HG03457 (cell line): Measurements from ENCODE around the gene APBA2.
"Not testable (repeated sequence)": the region's sequence is repeated elsewhere in the genome, so short reads cannot be mapped to it uniquely, and the experiment has no call there.

ENCODE experiments used
- ATAC-seq: cut with Tn5 transposase; IDR thresholded peaks from one replicate; pipeline ENCODE4 v1.9.1; 2021; ENCODE audit warnings: moderate number of reproducible peaks; ENCODE audit not compliant: unreplicated experiment

The APBA2 gene

DNA sequence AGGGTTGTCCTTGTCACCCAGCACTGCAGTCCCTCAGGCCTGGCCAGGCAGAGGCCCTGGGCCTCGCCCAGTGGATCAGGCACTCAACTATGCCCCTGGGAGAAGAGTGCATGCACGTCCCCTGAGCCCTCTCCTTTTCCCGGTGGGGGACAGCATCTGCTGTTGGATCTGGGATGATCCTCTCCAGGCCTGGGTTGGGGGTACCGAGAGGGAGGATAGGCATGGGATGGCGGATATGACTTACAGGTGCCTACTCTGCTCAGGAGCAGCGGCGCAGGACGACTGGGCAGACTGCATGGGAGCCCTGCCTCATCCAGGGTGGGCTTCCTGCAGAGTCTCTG is 9.0 kb upstream of the APBA2 start:
- ATAC-seq, result no peak

DNA sequence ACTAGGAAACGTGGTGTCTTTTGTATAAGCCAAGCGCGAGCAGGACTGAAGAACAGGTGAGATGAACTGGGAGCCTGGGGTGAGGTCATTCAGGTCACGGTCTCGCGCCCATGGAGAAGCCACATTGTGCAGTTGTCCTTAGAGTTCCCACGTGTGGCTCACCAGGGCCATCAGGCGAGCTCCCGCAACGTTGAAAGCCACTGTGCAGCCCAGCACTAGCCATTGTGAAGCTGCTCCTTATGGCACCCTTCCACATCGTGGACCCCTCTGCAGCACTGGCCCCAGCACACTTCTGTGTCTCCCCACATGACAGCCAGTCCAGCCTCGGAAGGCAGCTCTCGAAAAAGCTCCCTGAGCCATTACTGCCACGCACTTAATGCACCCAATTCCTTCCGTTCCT is 7.6 kb upstream of the APBA2 start:
- no peak for ATAC-seq

DNA sequence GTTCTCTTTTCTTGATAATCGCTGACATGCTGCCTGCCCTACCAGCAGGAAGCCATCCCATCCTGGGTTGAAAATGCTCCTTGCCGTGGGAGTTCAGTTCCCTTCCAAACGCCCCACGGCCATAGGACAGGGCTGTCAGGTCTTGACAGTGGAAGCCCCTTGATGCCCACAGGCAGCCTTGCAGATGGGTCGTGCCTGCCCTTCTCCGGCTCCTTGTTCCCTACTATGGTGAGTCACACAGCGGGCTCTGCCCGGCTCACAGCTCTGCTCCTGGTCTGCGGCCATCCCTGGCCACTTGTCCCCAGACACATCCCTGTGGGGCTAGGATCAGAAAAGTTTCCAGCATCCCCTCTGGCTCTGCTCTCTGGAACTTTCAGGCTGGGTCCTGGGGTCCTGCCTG is 6.2 kb upstream of the APBA2 start:
- ATAC-seq, result no peak

DNA sequence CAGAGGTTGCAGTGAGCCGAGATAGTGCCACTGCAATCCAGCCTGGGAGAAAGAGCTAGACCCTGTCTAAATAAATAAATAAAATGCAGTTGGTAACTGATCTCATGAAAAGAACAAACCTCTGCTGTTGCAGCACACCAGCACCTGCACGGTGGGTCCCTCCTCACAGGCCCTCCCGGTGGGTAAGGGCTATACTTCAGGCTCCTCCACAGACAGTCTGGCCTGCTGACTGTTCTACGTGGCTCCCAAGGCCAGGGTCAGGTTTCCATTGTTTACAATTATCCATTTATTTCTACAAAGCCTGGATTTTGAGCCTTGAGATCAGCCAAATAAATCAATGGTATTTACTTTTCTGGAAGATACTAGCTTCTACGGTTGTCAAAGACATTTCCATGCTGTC is 5.1 kb upstream of the APBA2 start:
- ATAC-seq, result no peak

DNA sequence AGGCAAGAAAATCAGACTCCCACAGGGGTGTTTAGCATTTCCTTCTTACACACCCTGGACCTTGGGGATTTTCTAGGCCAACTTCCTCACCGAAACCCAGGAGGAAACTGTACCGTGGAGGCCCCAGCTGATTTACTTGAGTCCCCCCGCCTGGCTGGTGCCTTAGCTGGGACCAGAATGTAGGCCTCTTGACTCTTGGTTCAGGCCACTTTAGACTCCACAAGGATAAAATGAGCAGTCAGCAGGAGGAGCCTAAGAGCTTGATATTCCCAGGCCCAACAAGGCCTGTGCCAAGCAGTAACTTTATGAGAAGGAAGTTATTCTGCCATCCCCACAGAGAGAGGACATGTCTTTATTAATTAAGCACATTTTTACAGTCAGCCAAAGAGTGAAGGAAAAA is 4.6 kb upstream of the APBA2 start:
- no peak for ATAC-seq

DNA sequence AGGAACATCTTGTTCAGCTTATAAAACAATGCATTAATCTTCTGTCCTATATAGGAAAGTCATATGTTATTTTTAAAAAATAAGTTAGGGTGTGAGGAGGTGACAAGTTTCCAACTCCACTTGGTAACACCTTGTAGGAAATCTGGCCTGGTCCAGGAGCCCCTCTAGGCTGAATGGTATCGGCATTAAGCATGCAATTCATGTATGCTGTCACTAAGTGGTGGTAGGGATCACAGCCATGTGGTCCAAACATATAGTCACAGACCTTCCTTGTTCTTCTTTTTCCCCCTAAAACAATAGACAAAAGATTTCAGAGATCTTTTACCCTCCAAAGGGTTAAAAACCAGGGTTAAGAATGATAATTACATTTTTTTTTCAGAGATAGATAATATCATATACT is 4.2 kb upstream of the APBA2 start:
- no peak for ATAC-seq

DNA sequence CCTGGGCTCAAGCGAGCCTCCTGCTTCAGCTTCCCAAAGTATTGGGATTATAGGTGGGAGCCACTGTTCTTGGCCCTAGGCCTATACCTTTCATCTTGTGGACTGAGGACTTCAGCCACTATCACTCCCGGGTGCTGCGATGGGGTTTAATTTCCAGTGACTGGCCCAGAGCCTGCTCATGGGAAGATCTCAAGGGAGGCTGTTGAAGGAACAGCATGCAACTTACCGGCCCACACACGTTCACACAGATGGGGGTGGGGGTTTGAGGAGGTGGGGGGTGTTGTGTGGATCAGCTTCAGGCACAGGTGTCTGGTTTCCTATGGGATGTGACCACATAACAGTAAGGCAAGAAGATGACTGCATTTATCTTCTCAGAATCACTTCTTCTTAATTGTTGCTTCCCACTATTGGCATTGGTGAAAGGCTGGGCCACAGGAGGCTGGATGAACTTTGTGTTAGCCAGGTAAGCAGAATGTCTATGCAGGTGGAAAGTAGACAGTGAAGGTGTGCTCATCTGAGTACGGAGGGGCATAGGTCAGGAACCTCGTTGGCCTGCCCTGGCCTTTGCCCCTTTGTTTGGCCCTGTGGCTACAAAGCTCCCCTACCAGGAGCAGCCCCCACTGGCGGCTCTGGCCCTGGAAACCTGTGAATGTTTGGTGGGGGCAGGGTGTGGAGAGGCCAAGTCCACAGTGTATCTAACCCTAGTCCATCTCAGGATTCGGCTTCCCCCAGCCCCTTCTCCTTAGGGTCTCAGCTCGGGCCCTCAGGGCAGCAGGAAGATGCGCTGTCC is 1.4 kb upstream of the APBA2 start:
- ATAC-seq, result no peak

DNA sequence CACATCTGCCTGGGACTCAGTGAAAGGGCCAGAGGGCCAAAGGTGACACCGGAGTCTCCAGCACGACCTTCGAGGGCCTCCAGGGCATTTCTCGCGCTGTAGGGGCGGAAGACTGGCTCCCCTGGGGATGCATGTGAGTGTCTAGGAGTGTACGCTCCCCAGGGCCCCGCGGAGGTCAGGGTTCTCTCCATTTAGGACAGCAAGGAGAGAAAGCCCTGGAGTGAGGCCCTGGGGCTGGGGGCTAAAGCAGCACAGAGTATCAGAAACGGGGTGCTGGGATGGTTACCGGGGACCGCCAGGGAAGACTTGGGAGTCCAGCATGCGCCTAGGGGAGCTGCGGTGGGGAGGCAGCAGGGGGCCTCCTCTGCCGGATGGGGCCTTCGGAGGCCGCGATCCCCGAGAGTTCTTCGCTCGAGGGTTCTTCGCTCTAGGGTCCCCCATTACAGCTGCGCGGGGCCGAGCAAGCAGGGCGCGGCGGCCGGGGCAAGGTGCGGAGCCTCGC is 595 bp upstream of the APBA2 start:
- no peak for ATAC-seq

DNA sequence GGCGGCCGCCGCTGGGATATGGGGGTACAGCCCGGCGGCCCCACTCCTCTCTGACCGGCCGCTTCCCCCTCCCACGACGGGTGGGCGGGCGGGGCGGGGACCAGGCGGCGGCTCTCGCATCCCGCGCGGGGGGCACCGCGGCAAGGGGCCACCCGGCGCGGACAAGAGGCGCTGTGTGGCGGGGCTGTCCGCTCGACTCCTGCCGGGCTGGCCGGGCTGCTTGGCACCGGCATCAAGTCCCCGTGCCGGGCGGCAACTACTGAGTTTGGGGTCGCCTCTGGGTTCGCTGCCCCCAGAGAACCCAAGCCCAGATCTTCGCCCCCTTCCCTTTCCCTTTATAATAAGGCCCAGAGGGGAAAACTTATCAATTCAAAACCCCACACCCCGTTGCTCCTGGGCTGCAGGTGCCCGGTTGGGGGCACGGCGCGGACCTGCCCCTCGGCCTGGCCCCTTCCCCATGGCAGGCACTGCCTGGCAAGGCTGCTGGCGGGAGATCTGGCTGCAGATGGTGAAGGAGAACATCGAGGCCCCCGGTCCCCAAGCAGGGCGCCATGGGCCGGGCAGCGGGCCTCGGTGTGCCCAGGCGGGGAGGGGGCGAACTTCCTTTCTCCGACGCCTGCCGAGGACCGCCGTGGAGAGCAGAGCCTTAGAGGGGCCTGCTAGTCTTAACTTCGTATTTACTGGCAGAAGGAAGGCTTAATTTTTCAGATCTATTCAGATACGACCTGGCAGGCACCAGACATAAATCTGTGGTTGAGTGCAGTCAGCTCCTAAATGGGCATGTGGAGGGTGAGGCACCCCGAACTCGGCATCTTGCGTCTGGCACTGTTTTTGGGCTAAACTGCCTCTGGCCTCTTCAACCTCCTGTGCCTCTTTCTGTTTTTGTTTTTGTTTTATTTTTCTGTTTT is 911 bp downstream of the APBA2 start:
- ATAC-seq, result no peak

DNA sequence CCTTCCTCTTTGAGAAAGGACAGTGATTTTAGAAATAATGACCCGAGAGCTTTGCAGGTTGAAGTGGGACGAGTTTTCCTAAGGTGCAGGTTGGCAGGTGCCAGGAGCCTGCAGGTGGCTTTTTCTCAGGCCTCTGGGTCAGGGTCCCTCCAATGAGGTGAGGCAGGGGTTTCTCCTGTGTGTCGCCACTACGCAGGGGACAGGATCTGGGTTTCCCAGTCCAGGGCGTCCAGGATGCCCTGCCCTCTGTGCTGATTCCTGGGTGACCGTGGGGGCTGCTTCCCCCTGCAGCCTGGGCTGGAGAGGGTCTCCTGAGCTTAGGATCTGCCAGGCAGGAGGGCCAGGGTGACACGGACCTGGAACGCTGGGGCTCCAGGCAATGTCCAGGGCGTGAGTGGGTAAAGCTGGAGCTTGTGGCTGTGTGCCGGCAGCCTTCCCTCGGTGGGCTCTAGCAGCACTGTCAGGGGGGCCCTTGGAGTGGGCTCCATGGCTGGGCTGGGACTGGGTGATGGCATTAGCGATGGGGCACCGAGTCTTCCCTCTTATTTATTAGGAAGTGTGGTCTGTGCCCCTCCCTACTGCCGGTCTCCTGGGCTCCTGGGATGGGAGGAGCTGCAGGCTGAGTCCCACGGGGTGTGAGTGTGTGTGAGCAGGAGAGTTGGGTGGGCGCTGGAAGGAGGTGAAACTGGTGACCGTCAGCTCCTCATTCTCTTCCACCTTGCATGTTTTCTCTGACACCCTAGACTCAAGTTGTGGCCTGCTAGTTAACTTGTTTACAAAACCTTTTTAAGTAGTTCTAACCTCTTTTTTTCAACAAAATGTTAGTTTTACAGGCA is 1.8 kb downstream of the APBA2 start:
- ATAC-seq, result no peak

DNA sequence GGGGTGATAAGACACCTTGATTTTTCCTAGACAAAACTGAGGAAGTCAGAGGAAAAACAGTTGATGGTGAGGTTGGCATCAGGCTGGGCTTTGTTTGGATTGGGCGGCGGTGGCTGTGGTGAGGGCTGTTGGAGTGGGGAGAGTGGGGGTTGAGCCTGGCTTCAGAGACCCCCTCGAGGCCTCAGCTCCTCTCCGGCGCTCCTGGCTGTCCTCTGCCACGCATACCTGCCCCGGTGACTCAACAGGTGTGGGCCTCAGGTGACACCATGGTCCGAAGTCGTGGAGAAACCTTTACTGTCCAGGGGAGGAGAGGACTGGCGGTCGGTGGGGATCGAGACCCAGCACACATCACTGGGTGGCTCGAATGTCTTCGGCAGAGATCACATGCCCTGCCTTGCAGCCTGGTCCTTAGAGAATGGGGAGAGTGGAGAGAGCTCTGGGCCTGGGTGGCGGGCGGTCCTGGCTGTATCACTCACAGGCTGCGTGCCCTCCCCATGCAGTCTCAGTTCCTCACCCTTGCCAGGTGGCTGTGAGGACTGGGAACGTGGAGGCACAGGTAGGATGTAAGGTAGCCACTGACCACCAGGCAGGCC is 2.6 kb downstream of the APBA2 start:
- no peak for ATAC-seq

DNA sequence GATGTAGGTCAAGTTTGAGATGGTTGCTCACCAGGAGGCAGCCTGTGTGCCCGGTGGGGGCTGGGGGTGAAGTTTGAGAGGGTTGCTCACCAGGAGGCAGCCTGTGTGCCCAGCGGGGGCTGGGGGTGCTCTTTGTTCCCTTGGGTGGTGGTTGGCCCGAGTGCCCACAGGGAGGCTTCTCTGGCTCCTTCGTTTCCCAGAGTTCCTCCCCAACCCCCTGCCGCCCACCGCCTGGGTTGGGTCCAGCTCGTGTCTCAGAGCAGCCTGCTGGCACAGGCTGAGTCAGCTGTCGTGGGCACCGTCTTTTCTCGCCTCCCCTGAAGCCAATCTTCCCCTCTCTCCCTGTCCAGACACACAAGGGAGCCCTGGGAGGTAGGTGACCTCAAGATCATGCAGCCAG is 3.1 kb downstream of the APBA2 start:
- ATAC-seq, result no peak

DNA sequence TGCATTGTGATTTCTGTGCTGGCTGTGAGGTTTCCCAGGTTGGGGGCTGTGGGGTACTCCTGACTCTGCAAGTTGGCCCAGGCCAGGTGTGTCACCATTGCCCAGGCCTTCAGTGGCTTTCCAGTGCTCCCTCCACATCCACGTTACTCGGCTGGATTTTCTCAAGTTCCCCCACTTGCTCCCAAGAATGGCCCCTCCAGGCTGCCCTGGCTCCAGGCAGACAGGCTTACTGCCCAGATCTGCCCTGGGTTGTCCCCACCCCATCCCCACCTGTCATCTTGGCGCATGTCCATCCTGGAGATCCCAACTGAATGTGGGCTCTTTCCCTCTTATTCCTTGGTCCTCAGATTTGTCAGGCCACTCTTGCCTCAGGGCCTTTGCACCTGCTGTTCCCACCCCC is 3.6 kb downstream of the APBA2 start:
- no peak for ATAC-seq

DNA sequence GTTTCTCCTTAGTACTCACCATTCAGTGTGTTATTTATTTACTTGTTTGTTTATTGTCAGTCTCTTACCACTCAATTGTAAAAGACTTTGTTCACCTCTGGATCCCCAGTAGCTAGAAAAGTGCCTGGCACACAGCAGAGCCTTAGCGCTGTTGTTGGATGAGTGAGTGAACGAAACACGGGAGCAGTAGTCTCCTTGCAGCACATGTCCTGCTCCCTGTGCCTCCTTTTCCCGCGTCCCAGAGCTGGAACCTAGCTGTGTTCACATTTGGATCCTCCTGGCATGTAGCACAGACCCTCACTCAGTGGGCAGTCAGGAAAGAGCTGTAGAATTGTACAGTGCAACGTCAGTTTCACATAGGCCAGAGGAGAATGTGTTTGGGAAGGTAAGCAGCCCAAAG is 4.1 kb downstream of the APBA2 start:
- not testable (repeated sequence) for ATAC-seq

DNA sequence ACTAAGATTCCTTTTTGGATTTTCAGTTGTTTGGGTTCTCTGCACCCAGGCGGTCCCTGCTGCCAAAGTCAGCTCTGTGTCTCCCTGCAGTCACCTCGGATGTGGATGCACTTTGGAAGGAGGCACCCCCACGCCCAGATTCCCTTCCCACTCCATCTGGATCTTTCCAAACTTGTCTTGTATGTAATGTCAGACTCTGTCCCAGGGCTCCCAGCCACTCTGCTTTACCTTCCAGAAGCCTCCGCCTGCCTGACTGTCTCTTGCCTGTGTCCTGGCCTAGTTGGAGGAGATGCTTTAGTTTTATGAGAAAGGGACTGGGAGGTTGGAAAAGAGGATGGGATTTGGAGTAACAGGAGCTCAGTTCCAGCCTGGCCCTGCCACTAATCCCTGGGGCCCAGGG is 4.5 kb downstream of the APBA2 start:
- ATAC-seq, result not testable (repeated sequence)

DNA sequence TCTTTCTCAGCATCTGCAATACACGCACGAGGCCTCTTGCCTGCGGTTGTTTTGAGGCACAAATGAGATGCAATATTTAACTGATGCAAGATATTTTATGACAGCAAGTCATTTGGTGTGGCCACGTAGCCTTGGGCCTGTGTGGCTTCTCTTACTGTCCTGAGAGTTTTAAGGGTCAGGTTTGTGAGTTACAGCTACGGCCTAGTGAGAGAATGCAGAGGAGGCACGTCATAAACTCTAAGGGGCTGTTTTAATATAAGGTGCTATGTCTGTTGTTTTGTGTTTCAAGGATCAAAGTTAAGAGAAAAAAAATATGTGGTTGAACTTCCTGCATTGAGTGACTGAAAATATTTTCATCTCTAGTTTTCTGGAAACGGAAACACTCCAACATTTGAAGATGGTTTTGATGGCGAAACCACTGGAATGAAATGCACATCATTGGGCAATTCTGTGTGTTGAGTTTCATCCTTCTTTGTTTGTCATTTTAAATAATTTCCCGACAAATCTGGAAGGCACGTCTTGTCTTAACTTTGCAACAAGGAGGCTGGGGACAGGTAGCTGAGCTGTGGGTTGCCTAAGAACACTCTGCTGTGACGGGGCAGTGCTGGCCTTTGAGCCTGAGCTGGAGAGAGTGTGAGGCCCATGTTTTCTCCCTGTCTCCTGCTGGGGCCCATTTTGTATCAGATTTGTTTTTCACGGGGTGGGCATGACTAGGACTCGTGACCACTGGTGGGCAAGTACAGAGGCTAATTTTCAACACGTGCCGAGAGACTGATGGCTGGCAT is 5.1 kb downstream of the APBA2 start:
- ATAC-seq, result no peak

DNA sequence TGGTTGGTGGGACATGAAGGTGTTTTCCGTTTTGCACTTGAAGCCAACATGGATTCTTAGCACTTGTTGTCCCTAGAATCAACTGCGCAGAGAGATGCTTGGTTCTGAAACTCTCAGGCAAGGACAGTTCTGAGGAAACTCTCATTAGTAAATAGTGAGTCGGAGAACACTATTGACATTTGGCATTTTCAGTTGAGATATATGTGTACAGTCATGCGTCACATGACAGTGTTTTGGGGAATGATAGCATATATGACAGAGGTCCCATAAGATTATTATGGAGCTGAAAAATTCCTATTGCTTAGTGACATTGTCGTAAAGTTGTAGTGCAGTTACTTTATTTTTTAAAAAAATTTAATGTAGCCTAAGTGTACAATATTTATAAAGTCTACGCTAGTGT is 5.8 kb downstream of the APBA2 start:
- no peak for ATAC-seq

DNA sequence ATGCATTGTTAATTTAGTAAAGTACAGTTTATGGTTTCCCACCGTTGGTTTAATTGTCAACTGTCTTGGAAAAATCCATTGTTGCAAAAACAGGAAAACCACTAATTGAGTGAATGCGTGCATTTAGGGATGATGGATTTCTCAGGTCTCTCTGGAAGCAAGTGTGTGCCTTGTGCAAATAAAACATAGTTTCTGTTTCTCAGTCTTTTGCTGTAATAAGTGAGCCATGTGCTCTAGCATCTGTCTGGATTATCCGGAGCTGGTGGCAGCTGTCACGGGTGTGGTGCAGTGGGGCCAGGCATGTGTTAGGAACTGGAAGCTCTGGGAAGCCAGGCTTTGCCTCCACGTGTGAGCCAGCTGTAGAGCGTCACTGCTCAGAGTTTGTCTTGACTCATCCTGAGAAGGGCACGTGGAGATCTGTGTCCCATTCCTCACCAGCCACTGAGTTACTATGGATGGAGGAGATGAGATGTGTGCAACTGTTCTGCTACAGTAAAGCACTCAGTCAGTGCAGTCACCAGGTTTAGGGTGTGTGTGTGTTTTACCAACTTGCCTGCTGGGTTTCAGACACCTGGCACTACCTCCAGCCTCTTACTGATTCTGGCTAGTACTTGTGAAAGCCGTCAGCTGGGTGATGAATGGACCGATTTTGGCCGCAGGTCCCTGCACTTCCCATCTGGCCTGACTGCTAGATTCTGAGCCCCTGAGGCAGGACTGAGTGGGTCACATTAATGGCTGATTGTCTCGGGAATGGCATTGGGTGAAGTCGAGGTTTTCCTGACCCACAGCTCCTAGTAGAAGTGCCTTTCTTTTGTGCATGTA is 7.2 kb downstream of the APBA2 start:
- ATAC-seq, result no peak

DNA sequence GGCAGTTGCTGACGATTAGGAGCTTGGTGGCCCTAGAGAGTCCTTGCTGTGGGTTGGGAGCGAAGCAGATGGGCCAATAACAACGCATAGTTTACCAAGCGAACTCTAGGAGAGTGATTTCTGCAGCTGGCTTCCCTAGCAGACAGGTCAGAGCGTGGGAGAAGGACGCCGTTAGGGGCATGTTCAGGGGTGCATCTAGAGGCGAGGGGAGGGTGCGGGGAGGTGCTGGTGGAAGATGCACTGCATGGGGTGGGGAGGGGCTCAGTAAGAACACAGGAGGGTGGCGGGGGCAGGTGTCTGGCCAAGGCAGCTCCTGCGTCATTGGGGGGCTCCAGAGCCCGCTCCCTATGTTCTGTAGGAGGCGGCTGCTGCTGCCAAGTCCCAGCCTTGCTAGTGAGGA is 8.9 kb downstream of the APBA2 start:
- ATAC-seq, result no peak
